HG02884 (cell line): ENCODE results near the gene MAMDC4.
"Not testable (repeated sequence)": the region's sequence is repeated elsewhere in the genome, so short reads cannot be mapped to it uniquely, and the experiment has no call there.

Source experiments
- ATAC-seq: cut with Tn5 transposase; IDR thresholded peaks from one replicate; pipeline ENCODE4 v1.9.1; 2021; ENCODE audit warnings: mild to moderate bottlenecking, moderate library complexity; ENCODE audit not compliant: unreplicated experiment

The MAMDC4 gene

GRCh38 chr9:136860529-136860928, 8.4 kb downstream of the MAMDC4 start:
- no peak for ATAC-seq

- ATAC-seq, result no peak
These were observed 9.1 kb downstream of the MAMDC4 start for GRCh38 chr9:136860933-136861873.

DNA sequence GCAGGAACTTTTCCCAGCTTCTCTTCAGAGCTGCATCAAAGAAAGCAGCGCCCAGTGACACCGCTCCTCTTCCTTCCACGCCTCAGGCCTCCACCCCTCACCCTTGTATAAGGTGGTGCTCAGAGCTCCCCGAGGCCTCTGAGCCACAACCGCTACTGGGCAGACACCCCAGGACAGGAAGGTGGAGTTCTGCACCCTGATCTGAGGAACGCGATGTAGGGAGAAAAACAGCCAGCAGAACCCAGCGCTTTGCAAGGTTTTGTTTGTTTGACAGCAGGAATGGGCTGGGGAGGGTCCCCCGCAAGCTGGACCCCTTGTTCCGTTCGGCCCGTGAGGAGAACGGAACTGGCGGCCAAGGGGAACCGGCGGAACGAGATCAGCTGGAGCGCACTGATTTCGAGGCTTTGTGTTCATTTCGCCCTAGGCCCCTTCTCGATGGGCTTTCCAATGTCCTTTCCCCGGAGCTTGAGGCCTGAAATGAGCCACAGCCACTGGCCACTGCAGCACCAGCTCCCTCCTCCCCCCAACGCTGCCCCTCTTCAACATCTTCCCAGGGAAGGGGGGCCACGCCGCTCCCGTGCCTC, 9.8 kb downstream of the MAMDC4 start:
- no peak for ATAC-seq

DNA sequence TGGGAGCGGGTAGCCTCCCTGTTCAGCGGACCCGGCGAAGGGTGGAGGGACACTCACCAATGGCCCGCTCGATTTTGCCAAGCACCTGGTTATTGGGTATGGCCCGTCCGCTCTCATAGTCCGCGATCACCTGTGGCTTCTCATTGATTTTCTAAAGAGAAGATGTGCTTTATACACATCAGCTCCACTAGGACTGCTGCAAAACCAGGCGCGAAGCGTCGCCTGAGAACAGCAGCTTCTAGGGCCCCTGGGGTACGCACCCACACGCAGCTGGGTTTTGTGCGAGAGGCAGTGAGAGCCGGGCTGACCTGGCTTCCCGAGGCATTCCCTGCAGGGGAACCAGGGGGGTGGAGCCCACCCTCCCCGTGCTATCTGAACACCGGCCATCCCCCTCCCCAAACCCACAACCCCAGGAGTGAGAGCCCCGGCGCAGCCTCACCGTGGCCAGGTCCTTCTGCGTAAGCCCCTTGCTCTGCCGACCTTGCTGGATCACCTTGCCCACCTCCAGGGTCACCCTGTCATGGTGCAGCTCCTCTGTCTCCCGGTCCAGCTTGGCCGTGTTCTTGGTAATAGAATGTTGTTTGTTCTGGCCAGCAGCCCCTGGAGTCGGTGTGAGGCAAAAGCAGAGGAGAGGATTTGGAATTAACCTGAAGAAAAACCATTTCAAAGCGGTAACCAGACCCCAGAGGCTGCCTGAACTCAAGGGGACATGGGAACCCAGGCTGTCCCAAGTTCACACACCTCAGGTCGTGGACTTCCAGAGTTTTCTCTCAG, 10.9 kb downstream of the MAMDC4 start:
- no peak for ATAC-seq

- ATAC-seq, result no peak
These were observed 11.6 kb downstream of the MAMDC4 start for GRCh38 chr9:136863623-136864273.

- ATAC-seq, result no peak
These were observed 13.1 kb downstream of the MAMDC4 start for GRCh38 chr9:136865041-136865767.

- ATAC-seq, result no peak
These were observed 13.6 kb downstream of the MAMDC4 start for GRCh38 chr9:136865768-136866103.

GRCh38 chr9:136866898-136867421, 14.8 kb downstream of the MAMDC4 start:
- ATAC-seq, result not testable (repeated sequence)

DNA sequence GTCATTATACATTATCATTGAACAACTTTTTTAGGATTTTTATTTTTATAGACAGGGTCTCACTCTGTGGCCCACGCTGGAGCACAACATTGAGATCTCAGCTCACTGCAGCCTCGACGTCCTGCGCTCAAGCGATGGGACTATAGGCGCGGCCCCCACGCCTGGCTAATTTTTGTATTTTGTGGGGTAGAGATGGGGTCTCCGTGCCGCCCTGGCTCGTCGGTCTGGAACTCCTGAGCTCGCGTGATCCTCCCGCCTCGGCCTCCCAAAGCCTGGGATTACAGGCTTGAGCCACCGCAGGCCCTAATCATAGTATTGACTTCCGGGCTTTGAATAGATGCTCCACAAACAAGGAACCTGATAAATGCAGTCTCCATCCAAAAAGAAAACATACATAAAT, 15.3 kb downstream of the MAMDC4 start:
- ATAC-seq, result no peak

- ATAC-seq, result no peak
These were observed 15.8 kb downstream of the MAMDC4 start for GRCh38 chr9:136867917-136868316.

GRCh38 chr9:136868644-136869043, 16.5 kb downstream of the MAMDC4 start:
- ATAC-seq, result no peak

DNA sequence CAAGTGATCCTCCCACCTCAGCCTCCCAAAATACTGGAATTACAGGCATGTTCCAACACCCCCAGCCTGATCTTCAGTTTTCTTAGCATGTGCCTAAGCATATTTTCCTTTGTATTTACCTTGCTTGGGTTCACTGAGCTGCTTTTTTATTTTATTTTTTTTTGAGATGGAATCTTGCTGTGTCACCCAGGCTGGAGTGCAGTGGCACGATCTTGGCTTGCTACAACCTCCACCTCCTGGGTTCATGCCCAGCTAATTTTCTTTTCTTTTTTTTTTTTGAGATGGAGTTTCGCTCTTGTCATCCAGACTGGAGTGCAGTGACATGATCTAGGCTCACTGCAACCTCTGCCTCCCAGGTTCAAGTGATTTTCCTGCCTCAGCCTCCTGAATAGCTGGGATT, 17.5 kb downstream of the MAMDC4 start:
- not testable (repeated sequence) for ATAC-seq

GRCh38 chr9:136875155-136875554, 23.0 kb downstream of the MAMDC4 start:
- no peak for ATAC-seq

- no peak for ATAC-seq
These were observed 24.3 kb downstream of the MAMDC4 start for GRCh38 chr9:136876476-136876875.

- no peak for ATAC-seq
These were observed 28.5 kb downstream of the MAMDC4 start for GRCh38 chr9:136880651-136881050.

- ATAC-seq, result no peak
These were observed 29.6 kb downstream of the MAMDC4 start for GRCh38 chr9:136881691-136882108.

DNA sequence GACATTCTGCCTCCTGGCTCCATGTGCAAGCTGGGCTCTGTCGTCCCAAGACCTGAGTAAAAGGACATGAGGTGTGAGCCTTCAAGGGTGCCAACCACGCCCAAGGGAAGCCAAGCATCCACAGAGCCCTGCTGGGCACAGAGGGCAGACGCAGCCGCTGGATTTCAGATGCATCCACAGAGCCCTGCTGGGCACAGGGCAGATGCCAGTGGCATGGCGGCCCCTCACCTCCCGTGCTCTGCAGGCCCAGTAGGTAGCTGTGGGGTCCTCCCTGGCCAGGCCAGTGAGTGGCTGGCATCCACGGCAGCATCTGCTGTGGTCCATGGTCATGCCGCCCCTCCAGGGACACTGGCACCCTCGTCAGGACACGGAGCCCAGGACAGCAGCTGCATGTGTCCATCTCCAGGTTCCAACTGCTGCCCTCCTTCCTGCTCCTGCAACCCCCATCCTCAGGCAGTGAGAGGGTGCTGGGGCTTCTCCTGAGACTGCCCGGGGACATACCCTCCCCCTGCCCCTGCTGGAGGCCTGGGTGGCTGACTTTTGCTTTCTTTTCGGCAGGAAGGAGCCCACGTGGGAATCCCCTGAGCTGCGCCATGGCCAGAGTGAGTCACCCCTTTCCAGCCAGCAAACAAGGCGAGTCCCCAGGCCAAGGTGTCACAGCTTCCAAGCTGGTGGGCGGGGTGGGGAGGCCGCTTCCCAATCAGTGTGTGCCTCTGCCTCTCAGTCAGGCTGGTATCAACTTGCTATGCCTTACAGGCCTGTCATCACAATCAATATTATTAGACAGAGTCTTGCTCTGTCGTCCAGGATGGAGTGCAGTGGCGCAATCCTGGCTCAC, 30.2 kb downstream of the MAMDC4 start:
- no peak for ATAC-seq

DNA sequence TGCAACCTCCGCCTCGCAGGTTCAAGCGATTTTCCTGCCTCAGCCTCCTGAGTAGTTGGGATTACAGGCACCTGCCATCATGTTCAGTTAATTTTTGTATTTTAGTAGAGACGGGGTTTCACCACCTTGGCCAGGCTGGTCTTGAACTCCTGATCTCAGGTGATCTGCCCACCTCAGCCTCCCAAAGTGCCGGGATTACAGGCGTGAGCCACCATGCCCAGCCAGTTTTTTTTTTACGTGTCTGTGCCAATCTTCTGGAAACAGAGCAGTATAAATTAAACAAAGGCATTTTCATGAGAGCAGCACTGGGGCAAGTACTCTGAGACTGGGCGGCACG, 30.8 kb downstream of the MAMDC4 start:
- not testable (repeated sequence) for ATAC-seq

- ATAC-seq, result not testable (repeated sequence)
These were observed 31.5 kb downstream of the MAMDC4 start for GRCh38 chr9:136883670-136884069.
